GM13976 (cell line): ENCODE data around the gene D2HGDH.

Source experiments
- DNase-seq: peaks from one replicate; pipeline ENCODE4 v3.0.0; 2012; ENCODE audit warnings: low spot score
- CTCF ChIP-seq: IDR thresholded peaks from 2 replicates; pipeline ENCODE4 v1.5.1; 2012; ENCODE audit warnings: borderline replicate concordance, mild to moderate bottlenecking; ENCODE audit not compliant: insufficient read depth; ENCODE audit errors: extremely low read depth, missing control alignments, control extremely low read depth
- in situ Hi-C: fragments of 300-500 bp; cut with MboI; formaldehyde crosslinking; loops from one replicate; pipeline ENCODE4 v1.12.0; 2022; ENCODE audit warnings: low sequenced_read_pairs, mixed read lengths, inconsistent platforms; ENCODE audit not compliant: unreplicated experiment

Gene D2HGDH

GRCh38 chr2:241770936-241771285 is 36.5 kb downstream of the D2HGDH start:
- peak; percentile 34 for DNase-seq
- in situ Hi-C loops = no loop called here
- no peak for TF ChIP-seq CTCF

GRCh38 chr2:241771286-241772062 is 37.0 kb downstream of the D2HGDH start:
- no peak for TF ChIP-seq CTCF
- DNase-seq = peak; percentile 55
- in situ Hi-C loops = no loop called here

- no peak for DNase-seq
- TF ChIP-seq CTCF = no peak
- in situ Hi-C loops = no loop called here
Observed at GRCh38 chr2:241772063-241772499, 37.7 kb downstream of the D2HGDH start.

GRCh38 chr2:241773511-241774418 is 39.3 kb downstream of the D2HGDH start:
- in situ Hi-C loops = no loop called here
- TF ChIP-seq CTCF = no peak
- peak; percentile 28 for DNase-seq

- TF ChIP-seq CTCF = no peak
- in situ Hi-C loops = no loop called here
- DNase-seq = peak; percentile 30
Observed at GRCh38 chr2:241774419-241775222, 40.2 kb downstream of the D2HGDH start.
